ENCODE measurements around the gene TACR1. TPM values are rescaled to one million over a fixed set of nuclear protein-coding genes. Genes with fewer than 3 reads are reported as not detected.

Gene TACR1
- total RNA-seq, 1 experiment from 2014 or later, result not detected

DNA sequence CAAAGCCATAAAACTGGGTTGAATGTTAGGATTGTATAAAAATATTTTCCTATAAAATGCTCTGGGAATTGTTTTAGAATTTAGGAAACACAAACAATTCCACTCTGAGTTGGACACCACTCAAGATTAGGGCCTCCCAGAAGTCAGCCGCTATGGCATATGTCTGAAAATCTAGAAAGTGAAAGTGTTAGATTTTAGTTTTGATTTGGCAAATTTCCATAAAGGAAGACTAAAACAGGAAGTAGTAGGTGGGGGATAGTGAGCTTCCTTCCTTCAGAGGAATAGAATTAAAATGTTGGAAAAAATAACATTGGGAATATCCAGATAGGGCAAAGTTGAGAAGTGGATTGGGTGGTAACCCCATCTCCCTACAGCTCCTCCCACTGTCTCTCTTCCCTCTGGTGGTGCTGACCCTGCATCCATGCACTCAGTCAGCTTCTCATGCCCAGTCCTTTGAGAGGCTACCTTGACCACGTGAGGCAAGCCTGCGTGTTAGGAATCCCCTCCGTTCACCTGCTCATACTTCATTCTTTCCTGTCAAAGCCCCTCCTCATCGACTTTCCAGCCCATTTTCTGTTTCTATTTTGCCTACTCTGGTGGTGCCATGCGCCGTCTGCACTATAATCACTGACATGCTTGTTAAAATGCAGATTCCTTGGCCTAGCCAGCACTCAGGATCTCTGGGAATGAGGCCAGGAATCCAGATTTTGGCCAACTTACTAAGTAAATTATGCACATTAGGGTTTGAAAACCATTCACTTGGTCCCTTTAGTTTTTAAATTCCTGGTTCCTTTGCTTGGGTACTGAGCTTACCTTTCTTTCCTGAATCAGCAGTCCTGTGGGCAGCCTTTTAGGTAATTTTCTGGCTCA, 157.4 kb downstream of the TACR1 start:
- DNase-seq (no peak), ATAC-seq (no peak)
- H3K79me2 ChIP-seq (ENCODE audit: low read length), result no peaks in the 10 kb centered on the region
- H2AFZ ChIP-seq (ENCODE audit: low read length), result no peak overlapping the region
- ChIA-PET POLR2A (ENCODE audit: unreplicated experiment) (no interaction called here), CTCF (no interaction called here)
- H3K9ac ChIP-seq (ENCODE audit: low read length), result no peak overlapping the region
- no peaks in the 10 kb centered on the region for H3K9me3 ChIP-seq (ENCODE audit: low read length)
- no peaks in the 10 kb centered on the region for H3K9me2 ChIP-seq (replicated peaks; ENCODE audit: low read length)
- no peaks in the 10 kb centered on the region for H3F3A ChIP-seq (ENCODE audit: low read length, unreplicated experiment)
- no peak overlapping the region for H3K4me2 ChIP-seq (ENCODE audit: low read length)
- TF ChIP-seq CTCF (conservative IDR thresholded peaks at IDR 0.05; ENCODE audit: low read depth, low read length), result no peak
- no peak for TF ChIP-seq EZH2phosphoT487 (IDR thresholded peaks at IDR 0.05; ENCODE audit: borderline replicate concordance, low read length)
- TF ChIP-seq EZH2 (IDR thresholded peaks at IDR 0.05; ENCODE audit: low read length, unreplicated experiment), result no peak
- peaks cover 6% of the 10 kb centered on the region for H3K4me1 ChIP-seq (ENCODE audit: insufficient read depth, low read length)
- H3K27me3 ChIP-seq (ENCODE audit: low read length), result no peaks in the 10 kb centered on the region
- no peak overlapping the region for H3K4me3 ChIP-seq (ENCODE audit: low read length)
- intact Hi-C loops (cut with micrococcal nuclease), result no loop called here
- H3K36me3 ChIP-seq (ENCODE audit: low read depth, low read length), result no peaks in the 10 kb centered on the region
- no TSS peak for BruUV-seq (replicated peaks)
- H3K27ac ChIP-seq (ENCODE audit: low read length), result no peak overlapping the region
- H4K20me1 ChIP-seq (ENCODE audit: low read length), result no peaks in the 10 kb centered on the region

- no peaks in the 10 kb centered on the region for H3K36me3 ChIP-seq (ENCODE audit: low read depth, low read length)
- BruUV-seq (replicated peaks), result no TSS peak
- CTCF ChIA-PET, result no interaction called here
- no peaks in the 10 kb centered on the region for H3F3A ChIP-seq (ENCODE audit: low read length, unreplicated experiment)
- H3K27me3 ChIP-seq (ENCODE audit: low read length), result no peaks in the 10 kb centered on the region
- DNase-seq (no peak), ATAC-seq (no peak)
- no peak overlapping the region for H3K27ac ChIP-seq (ENCODE audit: low read length)
- H4K20me1 ChIP-seq (ENCODE audit: low read length), result no peaks in the 10 kb centered on the region
- no peak overlapping the region for H3K9ac ChIP-seq (ENCODE audit: low read length)
- TF ChIP-seq CTCF (conservative IDR thresholded peaks at IDR 0.05; ENCODE audit: low read depth, low read length) (no peak), EZH2 (IDR thresholded peaks at IDR 0.05; ENCODE audit: low read length, unreplicated experiment) (no peak), EZH2phosphoT487 (IDR thresholded peaks at IDR 0.05; ENCODE audit: borderline replicate concordance, low read length) (no peak)
- no peaks in the 10 kb centered on the region for H3K9me3 ChIP-seq (ENCODE audit: low read length)
- H2AFZ ChIP-seq (ENCODE audit: low read length), result no peak overlapping the region
- no peaks in the 10 kb centered on the region for H3K4me1 ChIP-seq (ENCODE audit: insufficient read depth, low read length)
- intact Hi-C loops (cut with micrococcal nuclease), result no loop called here
- no peaks in the 10 kb centered on the region for H3K9me2 ChIP-seq (replicated peaks; ENCODE audit: low read length)
- no peaks in the 10 kb centered on the region for H3K79me2 ChIP-seq (ENCODE audit: low read length)
- no peak overlapping the region for H3K4me3 ChIP-seq (ENCODE audit: low read length)
- no peak overlapping the region for H3K4me2 ChIP-seq (ENCODE audit: low read length)
- POLR2A ChIA-PET (ENCODE audit: unreplicated experiment), result no interaction called here
Observed at GRCh38 chr2:75041226-75041625, 158.1 kb downstream of the TACR1 start.
